HEK293T (cell line): ENCODE measurements around the gene MYL3.

Experiments
- ARNT ChIP-seq: fragments of 450-650 bp; IDR thresholded peaks from 2 replicates; pipeline ENCODE4 v1.6.1; 2017; ENCODE audit warnings: mild to moderate bottlenecking
- FOXA1 ChIP-seq: fragments of 450-650 bp; IDR thresholded peaks from 2 replicates; pipeline ENCODE4 v1.6.1; 2016; ENCODE audit warnings: mild to moderate bottlenecking
- FOXK2 ChIP-seq: fragments of 450-650 bp; IDR thresholded peaks from 2 replicates; pipeline ENCODE4 v1.6.1; 2016; ENCODE audit warnings: mild to moderate bottlenecking
- FOXM1 ChIP-seq: fragments of 450-650 bp; IDR thresholded peaks from 2 replicates; pipeline ENCODE4 v1.6.1; 2017; ENCODE audit warnings: mild to moderate bottlenecking, borderline replicate concordance
- HDGF ChIP-seq: fragments of 450-650 bp; IDR thresholded peaks from 2 replicates; pipeline ENCODE4 v1.6.1; 2017; ENCODE audit warnings: antibody characterized with exemption, borderline replicate concordance
- LEF1 ChIP-seq: fragments of 450-650 bp; IDR thresholded peaks from 2 replicates; pipeline ENCODE4 v1.6.1; 2017; ENCODE audit warnings: mild to moderate bottlenecking, borderline replicate concordance
- NFRKB ChIP-seq: fragments of 450-650 bp; IDR thresholded peaks from 2 replicates; pipeline ENCODE4 v1.6.1; 2016; ENCODE audit warnings: mild to moderate bottlenecking, moderate library complexity
- SP1 ChIP-seq: fragments of 450-650 bp; IDR thresholded peaks from 2 replicates; pipeline ENCODE4 v1.6.1; 2017
- SUZ12 ChIP-seq: fragments of 450-650 bp; IDR thresholded peaks from 2 replicates; pipeline ENCODE4 v1.6.1; 2016; ENCODE audit warnings: mild to moderate bottlenecking
- ZNF384 ChIP-seq: fragments of 450-650 bp; IDR thresholded peaks from 2 replicates; pipeline ENCODE4 v1.6.1; 2016

DNA sequence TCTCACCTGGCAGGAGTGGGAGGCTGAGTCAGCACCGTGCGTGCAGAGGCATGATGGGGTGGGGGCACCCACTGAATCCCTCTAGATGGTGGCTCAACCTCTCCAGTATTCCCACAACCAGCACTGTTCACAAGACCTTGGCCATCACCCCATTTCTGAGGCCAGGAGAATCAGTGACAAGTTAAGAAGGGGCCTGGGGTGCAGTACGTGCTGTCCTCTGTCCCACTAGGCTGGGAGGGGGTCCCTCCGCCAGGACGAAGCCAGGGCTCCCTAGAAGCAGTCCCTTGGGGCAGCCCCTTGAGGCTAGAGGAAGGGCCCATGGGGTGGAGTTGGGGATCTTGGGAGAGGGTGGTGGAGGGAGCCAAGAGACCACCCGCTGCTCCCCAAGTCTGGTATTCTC lies 4.8 kb downstream of the MYL3 start:
- TF ChIP-seq FOXM1 (no peak), HDGF (no peak), SP1 (no peak), ARNT (no peak), FOXA1 (no peak), LEF1 (no peak), ZNF384 (no peak), NFRKB (no peak), FOXK2 (no peak), SUZ12 (no peak)
